ENCODE data around the gene GRK2. TPM values are rescaled to one million over a fixed set of nuclear protein-coding genes. Genes with fewer than 3 reads are reported as not detected.

GRK2 gene
- polyA plus RNA-seq, 1 donor (not counting 4 experiments of a cell fraction or from before 2014, with no cell fraction given) = 21.1 TPM

DNA sequence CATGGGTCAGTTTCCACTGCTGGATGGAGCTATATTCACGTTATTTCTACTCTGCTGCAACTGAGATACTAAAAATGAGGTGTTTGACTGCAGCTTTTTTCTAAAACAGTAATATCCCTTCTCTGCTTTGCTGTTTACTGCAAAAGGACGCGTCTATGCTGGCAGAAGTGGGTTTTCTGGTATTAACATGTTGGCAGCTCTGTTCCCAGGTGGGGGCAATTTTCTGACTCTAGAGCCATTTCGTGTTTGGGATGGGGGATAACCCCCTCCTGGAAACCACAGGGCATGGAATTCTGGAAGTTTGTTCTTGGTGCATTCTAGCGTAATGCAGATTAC, 4.9 kb downstream of the GRK2 start:
- TF ChIP-seq EZH2 (IDR thresholded peaks at IDR 0.05; ENCODE audit: low read length) = no peak
- TF ChIP-seq, protein P1, sequence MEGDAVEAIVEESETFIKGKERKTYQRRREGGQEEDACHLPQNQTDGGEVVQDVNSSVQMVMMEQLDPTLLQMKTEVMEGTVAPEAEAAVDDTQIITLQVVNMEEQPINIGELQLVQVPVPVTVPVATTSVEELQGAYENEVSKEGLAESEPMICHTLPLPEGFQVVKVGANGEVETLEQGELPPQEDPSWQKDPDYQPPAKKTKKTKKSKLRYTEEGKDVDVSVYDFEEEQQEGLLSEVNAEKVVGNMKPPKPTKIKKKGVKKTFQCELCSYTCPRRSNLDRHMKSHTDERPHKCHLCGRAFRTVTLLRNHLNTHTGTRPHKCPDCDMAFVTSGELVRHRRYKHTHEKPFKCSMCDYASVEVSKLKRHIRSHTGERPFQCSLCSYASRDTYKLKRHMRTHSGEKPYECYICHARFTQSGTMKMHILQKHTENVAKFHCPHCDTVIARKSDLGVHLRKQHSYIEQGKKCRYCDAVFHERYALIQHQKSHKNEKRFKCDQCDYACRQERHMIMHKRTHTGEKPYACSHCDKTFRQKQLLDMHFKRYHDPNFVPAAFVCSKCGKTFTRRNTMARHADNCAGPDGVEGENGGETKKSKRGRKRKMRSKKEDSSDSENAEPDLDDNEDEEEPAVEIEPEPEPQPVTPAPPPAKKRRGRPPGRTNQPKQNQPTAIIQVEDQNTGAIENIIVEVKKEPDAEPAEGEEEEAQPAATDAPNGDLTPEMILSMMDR (optimal IDR thresholded peaks at IDR 0.05 in 1 of 3, IDR thresholded peaks at IDR 0.05 in 1 of 3, conservative IDR thresholded peaks at IDR 0.05 in 1 of 3; ENCODE audit: extremely low read depth in 1 of 3, insufficient read depth in 2 of 3, low read length in 3 of 3) = no peak
- no peak for FAIRE-seq
- peaks cover 11 to 29% of the 10 kb centered on the region in 2 experiments for H3K36me3 ChIP-seq (ENCODE audit: control insufficient read depth in 2 of 2, extremely low read depth in 1 of 2, insufficient read depth in 2 of 2, low read length in 2 of 2)
- no peaks in the 10 kb centered on the region for H3K9me3 ChIP-seq (ENCODE audit: control insufficient read depth, low read depth, low read length)
- H3K4me1 ChIP-seq (ENCODE audit: control insufficient read depth, extremely low read depth, insufficient read depth, low read length) = peaks cover 45% of the 10 kb centered on the region
- no peak overlapping the region for H3K4me3 ChIP-seq (ENCODE audit: control insufficient read depth in 2 of 3, extremely low read depth in 1 of 3, insufficient read depth in 2 of 3, low read depth in 1 of 3, low read length in 3 of 3)
- no peaks in the 10 kb centered on the region for H3K27me3 ChIP-seq (ENCODE audit: control insufficient read depth, extremely low read depth, insufficient read depth, low read length)
- H2AFZ ChIP-seq (ENCODE audit: control insufficient read depth, low read length) = no peak overlapping the region
- peaks cover 14% of the 10 kb centered on the region for H4K20me1 ChIP-seq (ENCODE audit: control insufficient read depth, extremely low read depth, insufficient read depth, low read length)
- H3K79me2 ChIP-seq (ENCODE audit: control insufficient read depth, insufficient read depth, low read length) = peaks cover 92% of the 10 kb centered on the region
- dilution Hi-C loops (cut with MboI; ENCODE audit: extremely low pct_ligation_motif_present, low sequenced_read_pairs) = no loop called here
- H3K9ac ChIP-seq (ENCODE audit: control insufficient read depth, extremely low read depth, insufficient read depth, low read length) = no peak overlapping the region
- no peak overlapping the region for H3K27ac ChIP-seq (ENCODE audit: control insufficient read depth, insufficient read depth, low read length)
- peak overlapping the region; percentile 85 for H3K4me2 ChIP-seq (ENCODE audit: control insufficient read depth, extremely low read depth, insufficient read depth, low read depth, low read length)
- H3K9me1 ChIP-seq (ENCODE audit: control insufficient read depth, extremely low read depth, insufficient read depth, low read length) = peaks cover 2% of the 10 kb centered on the region
- no peak for DNase-seq (ENCODE audit: low read depth, low spot score)

DNA sequence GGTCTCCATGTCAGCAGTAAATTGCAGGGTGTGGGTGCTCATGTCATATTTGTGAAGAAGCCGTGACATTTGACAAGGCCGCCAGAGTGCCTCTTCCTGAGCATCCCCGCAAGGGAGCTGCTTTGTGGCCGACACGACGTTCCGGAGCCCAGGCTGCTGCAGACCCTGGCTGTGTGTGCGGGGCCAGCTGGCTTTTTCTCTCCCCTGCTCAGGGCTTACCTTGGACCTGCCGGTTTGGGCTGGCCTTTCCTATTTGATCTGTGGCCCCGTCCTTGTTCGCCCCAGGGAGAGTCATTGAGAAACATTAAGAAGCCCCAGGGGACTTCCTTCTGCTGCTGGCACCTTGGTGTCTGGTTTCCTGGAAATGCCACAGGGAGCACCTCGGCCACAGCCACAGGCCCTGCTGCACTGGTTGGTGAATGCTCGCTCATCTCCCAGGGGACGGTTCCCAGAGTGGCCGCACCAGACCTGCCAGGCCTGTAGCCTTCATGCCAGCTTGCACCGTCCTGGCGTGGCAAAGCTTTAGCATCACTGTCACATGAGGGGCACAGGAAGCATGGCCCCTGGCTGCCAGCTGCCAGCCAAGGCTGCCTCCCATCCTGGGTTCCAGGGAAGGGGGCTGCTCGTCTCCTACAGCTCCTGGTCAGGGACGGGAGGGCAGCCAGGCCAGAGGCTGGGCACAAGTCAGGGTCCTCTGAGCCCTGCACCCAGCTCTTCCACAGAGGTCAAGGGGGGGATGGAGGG, 5.4 kb downstream of the GRK2 start:
- no peak for DNase-seq (ENCODE audit: low read depth, low spot score)
- no peak overlapping the region for H3K4me2 ChIP-seq (ENCODE audit: control insufficient read depth, extremely low read depth, insufficient read depth, low read depth, low read length)
- dilution Hi-C loops (cut with MboI; ENCODE audit: extremely low pct_ligation_motif_present, low sequenced_read_pairs) = no loop called here
- H3K4me1 ChIP-seq (ENCODE audit: control insufficient read depth, extremely low read depth, insufficient read depth, low read length) = peaks cover 47% of the 10 kb centered on the region
- no peaks in the 10 kb centered on the region for H3K9me3 ChIP-seq (ENCODE audit: control insufficient read depth, low read depth, low read length)
- H4K20me1 ChIP-seq (ENCODE audit: control insufficient read depth, extremely low read depth, insufficient read depth, low read length) = peaks cover 14% of the 10 kb centered on the region
- H2AFZ ChIP-seq (ENCODE audit: control insufficient read depth, low read length) = no peak overlapping the region
- no peak overlapping the region for H3K27ac ChIP-seq (ENCODE audit: control insufficient read depth, insufficient read depth, low read length)
- H3K36me3 ChIP-seq (ENCODE audit: control insufficient read depth in 2 of 2, extremely low read depth in 1 of 2, insufficient read depth in 2 of 2, low read length in 2 of 2) = peaks cover 11 to 29% of the 10 kb centered on the region in 2 experiments
- TF ChIP-seq, protein P1 (optimal IDR thresholded peaks at IDR 0.05 in 1 of 3, IDR thresholded peaks at IDR 0.05 in 1 of 3, conservative IDR thresholded peaks at IDR 0.05 in 1 of 3; ENCODE audit: extremely low read depth in 1 of 3, insufficient read depth in 2 of 3, low read length in 3 of 3) = no peak
- TF ChIP-seq EZH2 (IDR thresholded peaks at IDR 0.05; ENCODE audit: low read length) = no peak
- no peak overlapping the region for H3K9ac ChIP-seq (ENCODE audit: control insufficient read depth, extremely low read depth, insufficient read depth, low read length)
- peaks cover 2% of the 10 kb centered on the region for H3K9me1 ChIP-seq (ENCODE audit: control insufficient read depth, extremely low read depth, insufficient read depth, low read length)
- no peak for FAIRE-seq
- peaks cover 96% of the 10 kb centered on the region for H3K79me2 ChIP-seq (ENCODE audit: control insufficient read depth, insufficient read depth, low read length)
- no peaks in the 10 kb centered on the region for H3K27me3 ChIP-seq (ENCODE audit: control insufficient read depth, extremely low read depth, insufficient read depth, low read length)
- H3K4me3 ChIP-seq (ENCODE audit: control insufficient read depth in 2 of 3, extremely low read depth in 1 of 3, insufficient read depth in 2 of 3, low read depth in 1 of 3, low read length in 3 of 3) = no peak overlapping the region

All from keratinocyte (primary cell).